K562 (cell line): ENCODE data around the gene MUC22. TPM values are rescaled to one million over a fixed set of nuclear protein-coding genes. Genes with fewer than 3 reads are reported as not detected.
A peak's percentile ranks its signal among the peaks of the same experiment; 100 is the strongest.

ENCODE experiments used
- ATAC-seq: fragments of 200-7000 bp; cut with Tn5 transposase; 3 replicates; pipeline ENCODE4 v1.9.1; 2020; ENCODE audit warnings: moderate library complexity
- BruUV-seq: library from RNA; stranded (reverse); fragments of 400-500 nt; replicated peaks from 2 replicates; lab custom pipeline; 2021; lab: Mats Ljungman, UMichigan
- CTCF ChIA-PET: fragments of 300-600 bp; formaldehyde crosslinking; extraction: SDS; loops from one replicate; lab custom pipeline; 2021; ENCODE audit warnings: low intra/inter-chr PET ratio; lab: Yijun Ruan, JAX
- POLR2A ChIA-PET: fragments of 300-600, 350-650 bp; sonication (Branson Sonifier 250); formaldehyde crosslinking; extraction: SDS; loops from one replicate; lab custom pipeline; 2021; ENCODE audit warnings: antibody characterized with exemption, inconsistent platforms; lab: Yijun Ruan, JAX
- DNase-seq, 4 experiments: peaks; one replicate each; pipeline versions ENCODE4 v3.0.0 to v3.0.0-alpha.2; 2011 to 2018; ENCODE audit warnings: low spot score in 3 of 4, mixed read lengths in 3 of 4; ENCODE audit errors: extremely low read depth in 1 of 4
- FAIRE-seq: peaks from 2 replicates; lab custom pipeline; 2011; peaks lifted over from hg19 to GRCh38; lab: Jason Lieb, UNC
- H2AFZ ChIP-seq: 2 replicates; pipeline ENCODE4 v1.6.0; 2011; ENCODE audit warnings: low read depth, low read length, control low read depth, inconsistent platforms
- H3K27ac ChIP-seq: fragments of 200-600 bp; 3 replicates; pipeline ENCODE4 v1.8.0; 2011; ENCODE audit warnings: low read depth, mild to moderate bottlenecking, control low read depth, inconsistent platforms, low read length, moderate library complexity, mixed read lengths; ENCODE audit errors: extremely low read depth
- H3K27me3 ChIP-seq, 2 experiments: fragments of 300-600 bp in 1 of 2; 2 replicates in 1 of 2; 3 replicates in 1 of 2; pipeline versions ENCODE4 v1.6.0 to v1.8.0; 2011; ENCODE audit warnings: inconsistent platforms in 2 of 2, low read length in 2 of 2, mild to moderate bottlenecking in 1 of 2, mixed read lengths in 1 of 2, moderate library complexity in 1 of 2; ENCODE audit not compliant: control insufficient read depth in 2 of 2, insufficient read depth in 2 of 2
- H3K36me3 ChIP-seq: fragments of 300-600 bp; 3 replicates; pipeline ENCODE4 v1.8.0; 2011; ENCODE audit warnings: mild to moderate bottlenecking, low read length, inconsistent platforms; ENCODE audit not compliant: control insufficient read depth, insufficient read depth
- H3K4me1 ChIP-seq, 2 experiments: fragments of 200-600 bp in 1 of 2; replicated peaks in 1 of 2; 2 replicates in 1 of 2; 3 replicates in 1 of 2; pipeline versions ENCODE4 v1.5.1 to v1.8.0; 2011; ENCODE audit warnings: inconsistent platforms in 2 of 2, low read length in 2 of 2, mild to moderate bottlenecking in 1 of 2, mixed read lengths in 1 of 2, moderate library complexity in 1 of 2; ENCODE audit not compliant: control insufficient read depth in 2 of 2, insufficient read depth in 2 of 2
- H3K4me2 ChIP-seq: 2 replicates; pipeline ENCODE4 v1.6.1; 2011; ENCODE audit warnings: low read length, control low read depth, inconsistent platforms, mixed read lengths; ENCODE audit not compliant: insufficient read depth
- H3K4me3 ChIP-seq: fragments of 200-600 bp; sonication (generic), shearing (Covaris generic); 2 replicates; pipeline ENCODE4 v1.5.1; 2016; ENCODE audit warnings: control low read depth, inconsistent platforms
- H3K79me2 ChIP-seq: fragments of 200-600 bp; 3 replicates; pipeline ENCODE4 v1.8.0; 2011; ENCODE audit warnings: low read length, inconsistent platforms; ENCODE audit not compliant: control insufficient read depth, insufficient read depth
- H3K9ac ChIP-seq, 2 experiments: 2 replicates each; pipeline versions ENCODE4 v1.6.0 to v1.6.1; 2011; ENCODE audit warnings: low read depth in 2 of 2, low read length in 2 of 2, control low read depth in 1 of 2, inconsistent platforms in 1 of 2, mild to moderate bottlenecking in 1 of 2, mixed read lengths in 1 of 2; ENCODE audit not compliant: insufficient read depth in 1 of 2
- H3K9me1 ChIP-seq: one replicate; pipeline ENCODE4 v1.6.0; 2011; ENCODE audit warnings: inconsistent platforms, mild to moderate bottlenecking, low read length, moderate library complexity; ENCODE audit not compliant: control insufficient read depth, insufficient read depth
- H3K9me3 ChIP-seq: replicated peaks from 2 replicates; pipeline ENCODE4 v1.5.1; 2011; ENCODE audit warnings: low read depth, low read length, inconsistent platforms; ENCODE audit not compliant: control insufficient read depth, insufficient read depth
- H4K20me1 ChIP-seq: replicated peaks from 2 replicates; pipeline ENCODE4 v1.6.1; 2011; ENCODE audit warnings: low read length, inconsistent platforms, mixed read lengths; ENCODE audit not compliant: control insufficient read depth, insufficient read depth
- BCL6 ChIP-seq: fragments of 250-450 bp; sonication (Bioruptor Pico); IDR thresholded peaks from 2 replicates; pipeline ENCODE4 v1.4.0; 2020
- FIP1L1 ChIP-seq: fragments of 200-400 bp; formaldehyde crosslinking; IDR thresholded peaks from 2 replicates; pipeline ENCODE4 v1.6.1; 2018; ENCODE audit warnings: mild to moderate bottlenecking, low read depth, low read length; ENCODE audit not compliant: poor library complexity, severe bottlenecking
- GATAD2A ChIP-seq: fragments of 450-650 bp; IDR thresholded peaks from 2 replicates; pipeline ENCODE4 v1.6.1; 2017
- GTF2E2 ChIP-seq: fragments of 200-800 bp; sonication (Bioruptor generic); IDR thresholded peaks from 2 replicates; pipeline ENCODE4 v1.6.1; 2016; ENCODE audit warnings: missing genetic modification characterization, missing compliant biosample characterization
- MEIS2 ChIP-seq: fragments of 450-650 bp; IDR thresholded peaks from 2 replicates; pipeline ENCODE4 v1.6.1; 2014; ENCODE audit warnings: mild to moderate bottlenecking; ENCODE audit not compliant: partially characterized antibody
- PBX2 ChIP-seq, 2 experiments: IDR thresholded peaks in 1 of 2; conservative IDR thresholded peaks in 1 of 2; 2 replicates each; pipeline ENCODE4 v1.6.1; 2016; ENCODE audit warnings: low read depth in 2 of 2, mild to moderate bottlenecking in 1 of 2, missing compliant biosample characterization in 1 of 2, missing genetic modification characterization in 1 of 2, moderate library complexity in 1 of 2
- PKNOX1 ChIP-seq: fragments of 450-650 bp; IDR thresholded peaks from 2 replicates; pipeline ENCODE4 v1.6.1; 2016
- SIRT6 ChIP-seq: IDR thresholded peaks from one replicate; pipeline ENCODE4 v1.6.1; 2012; ENCODE audit warnings: low read depth, mild to moderate bottlenecking, control low read depth, inconsistent platforms, low read length, moderate library complexity
- TEAD4 ChIP-seq, 2 experiments: sonication (generic) in 1 of 2; formaldehyde crosslinking in 1 of 2; IDR thresholded peaks; 2 replicates each; pipeline versions ENCODE4 v1.6.1 to v1.8.0; 2012 to 2022; ENCODE audit warnings: borderline replicate concordance in 1 of 2, inconsistent platforms in 1 of 2, low read length in 1 of 2, mild to moderate bottlenecking in 1 of 2, missing genetic modification reagents in 1 of 2
- ZNF143 ChIP-seq: sonication (generic); formaldehyde crosslinking; IDR thresholded peaks from 2 replicates; pipeline ENCODE4 v1.9.0; 2022; ENCODE audit warnings: mild to moderate bottlenecking, missing genetic modification reagents
- ZNF146 ChIP-seq: IDR thresholded peaks from one replicate; pipeline ENCODE4 v1.6.1; 2018; ENCODE audit warnings: missing compliant biosample characterization; ENCODE audit not compliant: unreplicated experiment
- ZNF165 ChIP-seq: fragments of 250-450 bp; sonication (Bioruptor Pico); IDR thresholded peaks from 2 replicates; pipeline ENCODE4 v1.4.0; 2020; ENCODE audit warnings: borderline replicate concordance
- WGBS: fragments of 100-300 bp; shearing (Covaris generic); methylation state at CpG from one replicate; pipeline ENCODE4 v1.1.6; 2016; ENCODE audit warnings: low coverage, mixed read lengths; ENCODE audit not compliant: insufficient coverage; ENCODE audit errors: missing lambda C conversion rate; 5-methylcytosine and 5-hydroxymethylcytosine counted together
- in situ Hi-C: fragments of 300-500 bp; cut with MboI; formaldehyde crosslinking; loops from 4 replicates; pipeline ENCODE4 v1.15.0; 2018; ENCODE audit warnings: inconsistent platforms, mixed read lengths
- intact Hi-C: fragments of 100-400 bp; cut with micrococcal nuclease; formaldehyde crosslinking; loops from 2 replicates; pipeline ENCODE4 v1.14.2; 2022
- polyA plus RNA-seq, 8 experiments: library from polyadenylated mRNA; depleted of rRNA in 4 of 8; stranded (reverse) in 5 of 8; unstranded in 3 of 8; fragments of >200 nt; fragmentation: Nextera tagmentation in 2 of 8; fragmentation: Illumina TruSeq in 1 of 8; extraction: Ambion mirVana in 2 of 8; extraction: Trizol in 1 of 8; gene quantifications; 2 replicates each; pipeline versions ENCODE4 v1.2.1 to v1.2.3, GENCODE V29; 2011 to 2014; ENCODE audit warnings: inconsistent platforms in 1 of 8, missing spikeins in 1 of 8
- total RNA-seq, 7 experiments: library from RNA; depleted of rRNA in 6 of 7; stranded (reverse); fragments of >200 nt in 6 of 7; fragmentation: Illumina TruSeq in 2 of 7; extraction: Trizol in 2 of 7; gene quantifications; 2 replicates each; pipeline versions ENCODE4 v1.2.1 to v1.2.3, GENCODE V29; 2011 to 2021; ENCODE audit warnings: low replicate concordance in 1 of 7

The MUC22 gene
- total and polyA plus RNA-seq, 9 of the 15 experiments (the other 6 are each of a cell fraction or from before 2014, with no cell fraction given): 0.01 to 0.03 TPM; not detected in 7

GRCh38 chr6:31038559-31038958 is 28.3 kb downstream of the MUC22 start:
- TF ChIP-seq SIRT6 (no peak), FIP1L1 (no peak), MEIS2 (peak; percentile 79), PBX2 (CRISPR knock-in tag; IDR thresholded peaks at IDR 0.05; ENCODE audit: low read depth) (no peak), PBX2 (tag; conservative IDR thresholded peaks at IDR 0.05; ENCODE audit: low read depth) (peak; percentile 73), BCL6 (CRISPR knock-in tag) (no peak), ZNF143 (no peak), PKNOX1 (peak; percentile 63), ZNF146 (CRISPR knock-in tag) (no peak), TEAD4 (IDR thresholded peaks at IDR 0.05; ENCODE audit: low read length) (no peak), TEAD4 (CRISPR knock-in tag; IDR thresholded peaks at IDR 0.05; ENCODE audit: borderline replicate concordance) (no peak), GTF2E2 (tag) (no peak), GATAD2A (no peak), ZNF165 (CRISPR knock-in tag) (no peak)
- Histone ChIP-seq H3K79me2 (no peaks in the 10 kb centered on the region), H3K4me1 (no peaks in the 10 kb centered on the region), H3K36me3 (no peaks in the 10 kb centered on the region), H4K20me1 (no peaks in the 10 kb centered on the region), H3K9ac (no peak overlapping the region), H2AFZ (no peak overlapping the region), H3K9me1 (no peaks in the 10 kb centered on the region), H3K27ac (no peak overlapping the region), H3K4me3 (no peak overlapping the region), H3K9me3 (no peaks in the 10 kb centered on the region), H3K27me3 (peaks cover 43 to 62% of the 10 kb centered on the region in 2 experiments), H3K4me2 (no peak overlapping the region)
- no peak for ATAC-seq
- no peak for FAIRE-seq
- WGBS: 3% methylated on average over 8 of the region's 8 CpGs
- intact Hi-C loops (no loop called here), in situ Hi-C loops (no loop called here)
- ChIA-PET CTCF (no interaction called here), POLR2A (interaction anchor here (0.7 to 2.3 kb wide), 4 partner anchors 13 to 44 kb away, joined by 3 to 10 read pairs (median 4); no protein-coding TSS in a partner anchor)
- no TSS peak for BruUV-seq
- no peak for DNase-seq
